Central memory CD4-positive, alpha-beta T cell (primary cell): ENCODE data around the gene CAMK4.
"Not testable (repeated sequence)": the region's sequence is repeated elsewhere in the genome, so short reads cannot be mapped to it uniquely, and the experiment has no call there.

ENCODE experiments used
- DNase-seq: peaks from one replicate; pipeline ENCODE4 v3.0.0; 2022

The CAMK4 gene

DNA sequence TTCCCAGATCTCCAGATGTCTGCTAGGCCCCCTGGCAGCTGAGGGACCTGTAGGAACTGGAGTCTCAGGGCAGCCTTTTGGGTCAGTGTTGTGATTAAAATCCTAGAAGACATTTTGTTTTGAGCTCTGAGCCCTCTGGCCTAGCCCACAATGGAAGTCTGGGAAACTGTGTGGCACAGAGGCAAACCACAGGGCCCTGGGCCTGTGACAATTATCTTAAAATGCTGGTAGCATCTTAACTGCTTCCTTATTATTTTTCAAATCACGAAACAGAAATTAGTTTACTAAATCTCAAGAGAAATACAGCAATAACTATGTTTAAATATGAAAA, 162.6 kb downstream of the CAMK4 start:
- no peak for DNase-seq

DNA sequence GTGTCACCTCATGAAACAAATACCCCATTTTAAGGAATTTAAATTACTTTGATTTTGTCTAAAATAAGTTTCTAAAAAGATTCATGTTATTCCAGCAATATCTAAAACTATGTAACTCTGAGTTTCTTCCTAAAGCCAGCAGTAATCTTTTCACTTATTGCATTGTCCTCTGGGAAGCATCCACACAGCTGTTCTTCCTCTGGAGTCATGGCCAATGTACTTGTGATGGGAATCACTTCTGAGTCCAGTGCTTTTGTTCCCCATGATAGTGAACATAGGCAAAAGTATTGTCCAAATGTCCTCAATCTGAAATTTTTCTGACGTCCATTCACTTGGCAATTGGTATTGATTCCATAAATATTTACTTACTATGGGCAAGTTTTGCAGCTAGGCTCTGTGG, 163.2 kb downstream of the CAMK4 start:
- DNase-seq, result no peak

DNA sequence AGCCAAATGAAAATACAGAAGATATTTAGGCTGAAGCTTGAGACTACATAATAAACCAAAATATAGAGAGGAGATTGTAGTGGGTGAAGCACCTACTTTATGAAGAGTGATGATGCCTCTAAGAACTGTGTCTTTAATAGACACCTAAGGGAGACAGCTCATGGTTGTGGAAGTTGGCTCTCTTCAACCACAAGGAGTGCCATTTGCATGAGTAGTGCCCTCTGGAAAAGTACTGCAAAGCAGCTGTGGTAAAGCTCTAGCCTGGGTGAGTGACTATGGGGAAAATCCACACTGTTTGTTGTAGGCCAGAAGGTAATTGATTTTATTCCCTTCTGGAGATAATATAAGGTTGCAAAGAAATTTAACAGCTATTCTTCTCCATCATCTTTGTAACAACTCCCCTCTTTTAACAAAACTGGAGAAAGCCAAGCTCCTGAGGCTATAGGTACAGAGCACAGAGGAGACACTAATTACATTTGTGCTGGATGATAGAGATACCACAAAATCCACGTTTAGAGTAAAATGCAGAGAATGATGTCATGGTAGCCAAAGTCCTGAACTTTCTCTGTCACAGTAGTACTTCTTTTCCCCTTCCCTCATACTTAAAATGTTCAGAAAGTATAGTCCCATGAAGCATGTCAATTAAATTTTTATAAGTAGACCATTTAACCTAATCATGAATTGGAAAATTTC, 165.4 kb downstream of the CAMK4 start:
- DNase-seq, result no peak

- no peak for DNase-seq
Measured at GRCh38 chr5:111392181-111392580, 168.0 kb downstream of the CAMK4 start.

DNA sequence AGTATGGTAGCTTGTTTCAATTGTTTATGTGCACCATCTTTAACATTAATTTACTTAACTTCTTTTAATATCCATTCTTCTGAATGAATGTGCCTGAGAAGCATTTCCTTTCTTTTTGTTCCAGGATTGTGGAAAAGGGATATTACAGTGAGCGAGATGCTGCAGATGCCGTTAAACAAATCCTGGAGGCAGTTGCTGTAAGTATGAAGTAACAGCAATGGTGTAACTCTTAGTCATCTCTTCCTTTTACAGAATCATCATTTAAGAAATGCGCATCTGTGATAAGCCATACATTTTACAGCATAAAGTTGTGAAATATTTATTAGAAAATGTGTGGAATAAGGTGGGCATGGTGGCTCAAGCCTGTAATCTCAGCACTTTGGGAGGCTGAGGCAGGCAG, 170.4 kb downstream of the CAMK4 start:
- DNase-seq, result no peak

DNA sequence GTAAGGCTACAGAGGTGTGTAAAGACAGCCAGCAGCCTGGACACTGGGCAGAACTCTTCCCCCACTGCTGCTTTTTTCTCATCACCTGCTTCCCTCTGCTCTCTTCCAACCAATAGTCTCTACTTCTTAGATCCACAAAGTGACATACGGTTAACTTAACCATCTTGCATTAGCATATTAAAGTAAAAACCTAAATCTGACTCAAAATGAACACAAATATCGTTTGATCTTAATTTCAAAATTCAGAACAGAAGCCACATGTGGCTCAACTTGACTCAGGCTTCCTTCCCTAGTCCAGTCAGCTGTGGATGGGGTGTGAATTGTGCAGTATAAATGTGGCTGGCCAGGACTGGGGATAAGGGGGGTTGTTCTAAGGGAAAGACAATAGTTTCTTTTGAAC, 173.8 kb downstream of the CAMK4 start:
- DNase-seq, result no peak

GRCh38 chr5:111399113-111399512, 174.9 kb downstream of the CAMK4 start:
- DNase-seq, result no peak

DNA sequence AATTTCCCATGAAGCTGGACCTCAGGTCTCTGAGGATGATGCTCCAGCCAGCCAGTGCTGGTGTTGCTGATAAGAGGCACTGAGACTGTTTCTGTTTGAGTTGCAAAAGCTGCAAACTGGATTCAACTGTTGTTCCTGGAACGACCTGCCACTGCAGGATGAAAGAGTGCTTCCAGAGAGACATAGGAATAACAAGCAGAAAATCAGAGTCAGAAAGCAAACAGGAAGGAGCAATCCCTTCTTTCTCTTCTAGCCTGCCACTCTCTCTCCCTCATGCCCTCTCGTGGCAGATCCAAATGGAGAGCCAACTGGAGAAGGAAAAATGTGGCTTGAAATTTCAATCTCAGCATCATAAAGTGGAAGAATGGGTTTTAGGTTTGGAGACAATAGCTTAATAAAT, 177.7 kb downstream of the CAMK4 start:
- no peak for DNase-seq

- no peak for DNase-seq
Measured at GRCh38 chr5:111404270-111404769, 180.1 kb downstream of the CAMK4 start.

DNA sequence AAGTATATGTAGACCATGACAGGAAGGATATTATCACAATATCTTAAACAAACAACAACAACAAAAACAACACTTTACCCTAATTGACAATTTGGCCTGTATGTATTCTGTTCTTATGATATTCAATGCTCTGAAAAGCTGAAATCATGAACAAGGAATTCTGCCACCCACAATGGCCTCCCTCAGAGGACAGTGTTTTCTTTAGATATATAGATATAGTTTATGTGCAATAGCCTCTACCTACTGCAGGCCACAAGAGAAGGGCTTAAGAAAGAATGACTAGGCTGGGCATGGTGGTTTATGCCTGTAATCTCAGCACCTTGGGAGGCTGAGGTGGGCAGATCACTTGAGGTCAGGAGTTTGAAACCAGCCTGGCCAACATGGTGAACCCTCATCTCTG, 183.4 kb downstream of the CAMK4 start:
- no peak for DNase-seq

DNA sequence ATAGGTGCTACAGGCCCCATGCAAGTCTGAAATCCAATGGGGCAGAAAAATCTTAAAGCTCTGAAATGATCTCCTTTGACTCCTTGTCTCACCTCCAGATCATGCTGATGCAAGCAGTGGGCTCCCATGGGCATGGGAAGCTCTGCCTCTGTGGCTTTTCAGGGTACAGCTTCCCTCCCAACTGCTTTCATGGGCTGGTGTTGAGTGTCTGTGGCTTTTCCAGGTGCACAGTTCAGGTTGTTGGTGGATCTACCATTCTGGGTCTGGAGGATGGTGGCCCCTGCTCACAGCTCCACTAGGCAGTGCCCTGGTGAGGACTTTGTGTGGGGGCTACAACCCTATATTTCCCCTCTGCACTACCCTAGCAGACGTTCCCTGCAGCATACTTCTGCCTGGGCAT, 184.6 kb downstream of the CAMK4 start:
- DNase-seq, result no peak

GRCh38 chr5:111409266-111409665, 185.1 kb downstream of the CAMK4 start:
- DNase-seq, result not testable (repeated sequence)

DNA sequence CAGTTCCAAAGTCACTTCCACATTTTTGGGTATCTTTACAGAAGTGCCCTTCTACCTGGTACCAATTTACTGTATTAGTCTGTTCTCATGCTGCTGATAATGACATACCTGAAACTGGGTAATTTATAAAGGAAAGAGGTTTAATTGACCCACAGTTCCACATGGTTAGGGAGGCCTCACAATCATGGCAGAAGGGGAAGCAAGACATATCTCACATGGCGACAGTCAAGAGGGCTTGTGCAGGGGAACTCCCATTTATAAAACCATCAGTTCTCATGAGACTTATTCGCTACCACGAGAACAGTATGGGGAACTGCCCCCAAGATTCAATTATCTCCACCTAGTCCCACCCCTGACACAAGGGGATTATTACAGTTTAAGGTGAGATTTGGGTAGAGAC, 185.9 kb downstream of the CAMK4 start:
- DNase-seq, result not testable (repeated sequence)

DNA sequence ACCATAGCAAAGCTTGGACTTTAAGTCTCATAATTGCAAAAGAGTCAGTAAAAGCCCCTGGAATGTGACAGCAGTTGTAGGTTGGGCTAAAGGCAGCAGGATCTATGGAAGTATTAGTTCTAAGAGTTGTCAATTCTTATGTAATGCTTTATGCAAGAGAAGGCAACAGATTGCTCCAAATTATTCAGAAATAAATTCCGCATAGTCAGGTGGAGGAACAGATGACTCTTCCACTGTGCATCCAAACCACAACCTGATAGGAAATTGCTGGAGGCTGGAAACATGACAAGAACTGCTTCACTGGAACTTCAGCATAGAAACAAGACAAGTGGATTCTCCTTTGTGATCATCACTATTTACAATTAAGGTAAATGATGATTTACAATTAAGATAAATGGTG, 187.1 kb downstream of the CAMK4 start:
- no peak for DNase-seq

- DNase-seq, result no peak
Measured at GRCh38 chr5:111412593-111412992, 188.4 kb downstream of the CAMK4 start.

DNA sequence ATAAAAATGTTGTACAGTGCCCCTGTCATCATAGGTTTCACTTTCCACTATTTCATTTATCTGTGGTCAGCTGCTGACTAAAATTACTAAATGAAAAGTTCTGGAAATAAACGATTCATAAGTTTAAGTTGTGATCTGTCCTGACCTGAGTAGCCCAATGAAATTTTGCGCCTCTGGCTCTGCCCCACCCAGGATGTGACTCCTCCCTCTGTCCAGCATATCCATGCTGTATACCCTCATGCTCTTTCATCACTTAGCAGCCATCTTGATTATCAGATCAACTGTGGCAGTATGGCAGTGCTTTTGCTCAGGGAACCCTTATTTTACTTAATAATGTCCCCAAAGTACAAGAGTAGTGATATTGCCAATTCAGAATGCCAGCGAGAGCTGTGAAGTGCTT, 190.9 kb downstream of the CAMK4 start:
- no peak for DNase-seq

GRCh38 chr5:111422245-111422644, 198.1 kb downstream of the CAMK4 start:
- no peak for DNase-seq

- no peak for DNase-seq
Measured at GRCh38 chr5:111422747-111423720, 198.8 kb downstream of the CAMK4 start.

- no peak for DNase-seq
Measured at GRCh38 chr5:111425205-111425604, 201.0 kb downstream of the CAMK4 start.

GRCh38 chr5:111427762-111428161, 203.6 kb downstream of the CAMK4 start:
- DNase-seq, result no peak

DNA sequence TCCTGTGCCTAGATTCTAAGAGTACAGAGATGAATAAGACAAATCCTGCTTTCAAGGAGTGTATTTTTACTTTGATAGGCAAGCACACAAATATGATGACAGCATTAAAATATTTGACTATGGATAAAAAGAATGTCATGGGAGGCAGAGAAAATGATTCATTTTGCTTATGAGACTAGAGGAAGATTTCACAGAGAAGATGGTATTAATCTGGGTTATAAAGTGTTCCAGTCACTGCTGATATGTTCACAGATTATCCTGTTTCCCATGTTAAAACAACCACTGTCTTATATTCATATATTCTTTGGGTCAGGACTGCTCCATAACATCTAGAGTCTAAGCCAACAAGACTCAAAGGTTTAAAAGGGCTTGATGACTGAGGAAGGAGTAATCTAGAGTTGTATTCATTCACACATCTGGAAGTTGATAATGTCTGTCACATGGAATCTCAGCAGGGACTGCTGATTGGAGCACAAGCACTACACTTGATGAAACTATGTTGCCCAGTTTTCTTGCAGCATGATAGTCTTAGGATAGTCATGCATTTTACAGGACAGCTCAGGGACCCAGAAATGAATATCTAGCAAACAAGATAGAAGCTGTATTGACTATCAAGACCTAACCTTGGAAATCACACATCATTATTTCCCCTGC, 208.8 kb downstream of the CAMK4 start:
- no peak for DNase-seq

DNA sequence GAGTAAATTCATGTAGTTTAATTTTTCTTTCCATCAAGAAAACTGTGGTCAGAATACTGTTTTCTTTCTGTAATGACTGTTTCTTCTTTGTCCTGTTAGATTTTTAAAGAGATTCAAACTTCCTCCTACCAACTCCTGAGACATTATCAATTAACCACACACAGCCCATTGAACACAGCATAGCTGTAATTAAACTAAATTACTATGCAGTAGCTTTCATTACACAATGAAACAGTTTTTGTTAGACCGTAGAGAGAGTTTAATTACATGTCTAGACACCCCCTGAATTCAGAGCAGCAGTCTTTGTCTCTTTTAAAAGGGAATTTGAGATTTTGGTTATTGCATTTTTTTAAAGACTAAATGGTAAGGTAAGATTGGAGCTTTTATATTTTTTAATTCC, 210.6 kb downstream of the CAMK4 start:
- DNase-seq, result no peak

- DNase-seq, result no peak
Measured at GRCh38 chr5:111439473-111440075, 215.4 kb downstream of the CAMK4 start.
